Measurements from ENCODE around the gene XPA. TPM values are rescaled to one million over a fixed set of nuclear protein-coding genes. Genes with fewer than 3 reads are reported as not detected.

The XPA gene
- total and polyA plus RNA-seq, 2 of the 8 experiments (the other 6 are each of a cell fraction or from before 2014, with no cell fraction given): 0.24 to 2.6 TPM

DNA sequence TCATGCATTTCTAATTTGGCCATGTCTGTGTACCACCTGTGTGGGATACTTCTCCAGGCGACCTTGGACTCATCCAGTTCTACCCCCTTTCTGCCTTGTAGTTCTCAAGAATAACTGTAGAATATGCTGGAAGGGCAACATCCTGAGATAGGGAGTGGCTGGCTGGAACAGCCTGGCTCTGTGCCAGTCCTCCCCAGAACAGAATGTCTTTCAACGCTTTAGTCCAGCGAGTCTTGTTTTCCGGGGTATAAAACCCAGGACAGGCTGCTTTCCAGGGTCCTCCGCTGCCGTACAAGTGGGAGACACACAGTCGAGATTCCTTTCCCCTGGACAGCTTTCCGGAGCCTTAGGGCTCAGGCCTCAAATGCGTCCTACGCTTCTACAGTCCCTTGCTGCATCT, 45.4 kb upstream of the XPA start:
- Histone ChIP-seq H2BK15ac (ENCODE audit: low read length) (no peak overlapping the region), H4K5ac (ENCODE audit: insufficient read length, low read depth, low read length) (no peak overlapping the region), H3K27me3 (replicated peaks in 1 of 4; ENCODE audit: control insufficient read depth in 3 of 4, extremely low read depth in 1 of 4, insufficient read depth in 3 of 4, low read length in 3 of 4) (peaks cover 0 to 32% (median 21%) of the 10 kb centered on the region in 4 experiments; a peak in 6 of 7 replicates), H3K14ac (ENCODE audit: insufficient read length) (no peak overlapping the region), H4K91ac (replicated peaks; ENCODE audit: insufficient read length, low read length) (no peak overlapping the region), H3K79me1 (ENCODE audit: low read depth, low read length) (no peaks in the 10 kb centered on the region), H2BK12ac (ENCODE audit: low read depth, low read length) (no peak overlapping the region), H2AFZ (ENCODE audit: low read length) (no peak overlapping the region), H2BK20ac (ENCODE audit: low read length) (no peak overlapping the region), H3K9ac (replicated peaks in 1 of 4; ENCODE audit: extremely low read depth in 1 of 4, low read depth in 3 of 4, low read length in 3 of 4) (no peak overlapping the region), H3K27ac (ENCODE audit: low read depth, low read length) (no peak overlapping the region), H4K20me1 (replicated peaks in 1 of 2; ENCODE audit: control insufficient read depth in 1 of 2, insufficient read depth in 2 of 2, low read length in 2 of 2) (no peaks in the 10 kb centered on the region), H4K8ac (ENCODE audit: extremely low read depth, insufficient read depth, low read length) (no peak overlapping the region), H3K56ac (replicated peaks; ENCODE audit: insufficient read length, low read depth, low read length) (no peak overlapping the region), H3K79me2 (ENCODE audit: control insufficient read depth in 1 of 2, insufficient read depth in 2 of 2, low read length in 2 of 2) (no peaks in the 10 kb centered on the region), H3K23ac (ENCODE audit: insufficient read length) (no peak overlapping the region), H2BK5ac (ENCODE audit: low read depth, low read length) (no peak overlapping the region), H2AK5ac (ENCODE audit: low read depth, low read length) (no peak overlapping the region), H3K36me3 (ENCODE audit: control insufficient read depth in 2 of 4, insufficient read depth in 4 of 4, low read length in 3 of 4) (no peaks in the 10 kb centered on the region), H3K4me2 (ENCODE audit: insufficient read depth in 1 of 2, low read depth in 2 of 2, low read length in 2 of 2) (no peak overlapping the region), H3K23me2 (ENCODE audit: low read depth, low read length) (peaks cover 3% of the 10 kb centered on the region), H3K4ac (replicated peaks; ENCODE audit: insufficient read length, low read depth, low read length) (no peak overlapping the region), H3K18ac (ENCODE audit: extremely low read depth, low read length) (no peak overlapping the region), H3K9me3 (ENCODE audit: insufficient read depth in 2 of 2, low read depth in 1 of 2, low read length in 1 of 2) (no peaks in the 10 kb centered on the region), H3K4me3 (ENCODE audit: extremely low read depth in 1 of 4, insufficient read depth in 2 of 4, low read depth in 3 of 4, low read length in 4 of 4) (no peak overlapping the region), H3K4me1 (replicated peaks in 1 of 4; ENCODE audit: control insufficient read depth in 3 of 4, insufficient read depth in 4 of 4, low read length in 3 of 4) (peaks cover 0 to 7% (median 2%) of the 10 kb centered on the region in 4 experiments; a peak in 3 of 7 replicates), H2BK120ac (replicated peaks; ENCODE audit: low read depth, low read length) (no peak overlapping the region)
- POLR2A ChIA-PET (ENCODE audit: partially characterized antibody): no interaction called here
- WGBS, 2 experiments (ENCODE audit: extremely low coverage in 1 of 2, insufficient coverage in 1 of 2, insufficient read length in 1 of 2, insufficient replicate concordance in 2 of 2, low coverage in 1 of 2, low lambda C conversion rate in 2 of 2, missing lambda C conversion rate in 1 of 2): 90% methylated on average over 10 of the region's 10 CpGs; no CpG with 5 or more reads in 1 of the 2 experiments
- no peak for DNase-seq (ENCODE audit: low read depth in 1 of 2, low spot score in 2 of 2)
- no peak for FAIRE-seq
- CTCF ChIA-PET (ENCODE audit: partially characterized antibody): interaction anchor here (1.8 kb wide), 1 partner anchor 21 kb away, joined by 3 read pairs; no protein-coding TSS in a partner anchor
- TF ChIP-seq RBBP5 (IDR thresholded peaks at IDR 0.05; ENCODE audit: borderline replicate concordance, low read depth, low read length): no peak
